Activated naive CD4-positive, alpha-beta T cell treated with anti-CD3 and anti-CD28 coated beads, Interleukin-2, amount 50 U/mL, for 72 hours (primary cell): ENCODE results near the gene IGF2BP1. TPM values are rescaled to one million over a fixed set of nuclear protein-coding genes. Genes with fewer than 3 reads are reported as not detected.
"Not testable (repeated sequence)": the region's sequence is repeated elsewhere in the genome, so short reads cannot be mapped to it uniquely, and the experiment has no call there.

Source experiments
- ATAC-seq, 2 donors: fragments of 150-1000 bp; cut with Tn5 transposase; 2 replicates each; pipeline ENCODE4 v1.10.0; 2021; ENCODE audit warnings: mild to moderate bottlenecking in 2 of 2, moderate library complexity in 2 of 2
- DNase-seq, 2 donors: peaks; one replicate each; pipeline ENCODE4 v3.0.0; 2021 to 2022; ENCODE audit warnings: low spot score in 2 of 2
- H3K27ac Mint-ChIP-seq, 2 donors: one replicate each; pipeline ENCODE4 v1.8.0; 2022; ENCODE audit warnings: mild to moderate bottlenecking in 2 of 2, mixed read lengths in 2 of 2
- H3K36me3 Mint-ChIP-seq, 2 donors: one replicate each; pipeline ENCODE4 v1.8.0; 2022; ENCODE audit warnings: mixed read lengths in 2 of 2
- H3K9me3 Mint-ChIP-seq, 2 donors: one replicate each; pipeline ENCODE4 v1.8.0; 2022; ENCODE audit warnings: mixed read lengths in 2 of 2
- total RNA-seq, 2 donors: library from RNA; stranded (reverse); gene quantifications; one replicate each; pipeline ENCODE4 v1.2.3, GENCODE V29; 2022

Gene IGF2BP1
- total RNA-seq, 2 donors from 2014 or later, result 0.49 TPM; not detected in 1

DNA sequence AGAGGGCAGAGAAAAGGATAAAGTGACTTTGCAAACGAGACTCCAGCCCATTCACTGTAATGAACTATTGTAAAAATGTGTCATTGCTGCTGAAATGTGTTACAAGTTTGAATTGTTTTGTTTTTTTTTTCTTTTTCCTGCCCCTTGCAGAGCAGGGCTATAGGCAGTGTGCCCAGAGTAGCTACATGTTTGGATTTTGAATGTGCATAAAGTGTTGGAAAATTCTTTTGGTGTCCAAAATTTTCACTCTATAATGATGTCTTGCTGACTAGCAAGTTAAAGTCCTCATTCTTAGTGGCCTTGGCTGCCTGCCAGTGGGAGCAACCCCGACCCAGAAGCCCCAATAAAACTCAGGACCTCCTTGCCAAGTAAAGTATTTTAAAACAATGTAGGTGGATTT, 66.5 kb downstream of the IGF2BP1 start:
- H3K9me3 Mint-ChIP-seq, result no peaks in the 10 kb centered on the region
- DNase-seq (no peak), ATAC-seq (no peak)
- H3K27ac Mint-ChIP-seq, result no peak overlapping the region
- no peaks in the 10 kb centered on the region for H3K36me3 Mint-ChIP-seq

DNA sequence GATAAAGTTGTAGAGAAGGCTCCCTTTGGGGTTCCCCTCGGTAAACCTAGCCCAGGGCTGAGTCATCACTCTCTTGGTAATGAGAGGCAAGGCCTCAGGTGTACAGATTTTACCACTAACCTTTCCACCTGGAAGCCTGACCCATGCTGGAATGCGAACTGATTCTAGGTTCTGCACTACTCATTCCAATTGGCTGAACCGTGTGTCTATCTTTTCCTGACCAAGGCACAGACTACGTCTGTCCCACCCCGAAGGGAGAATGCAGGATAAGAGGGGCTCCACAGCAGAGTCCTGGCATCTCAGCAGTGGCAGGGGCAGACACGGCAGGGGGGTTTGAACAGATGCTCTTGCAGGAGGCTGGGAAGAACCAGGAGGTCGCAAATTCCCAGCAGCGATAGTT, 70.0 kb downstream of the IGF2BP1 start:
- ATAC-seq, result no peak
- Mint-ChIP-seq H3K27ac (no peak overlapping the region), H3K36me3 (no peaks in the 10 kb centered on the region), H3K9me3 (no peaks in the 10 kb centered on the region)
- no peak for DNase-seq

- Mint-ChIP-seq H3K36me3 (no peaks in the 10 kb centered on the region), H3K27ac (no peak overlapping the region), H3K9me3 (no peaks in the 10 kb centered on the region)
- ATAC-seq (peak in 1 of 2 donors; percentile 77), DNase-seq (no peak)
Observed at GRCh38 chr17:49069585-49070273, 72.5 kb downstream of the IGF2BP1 start.

GRCh38 chr17:49071106-49071505, 73.9 kb downstream of the IGF2BP1 start:
- peak overlapping the region in 1 of 2 donors; percentile 6 for H3K27ac Mint-ChIP-seq
- no peak for DNase-seq
- no peaks in the 10 kb centered on the region for H3K9me3 Mint-ChIP-seq
- ATAC-seq, result no peak
- no peaks in the 10 kb centered on the region for H3K36me3 Mint-ChIP-seq

GRCh38 chr17:49074851-49075540, 77.8 kb downstream of the IGF2BP1 start:
- Mint-ChIP-seq H3K27ac (no peak overlapping the region), H3K9me3 (no peaks in the 10 kb centered on the region), H3K36me3 (no peaks in the 10 kb centered on the region)
- no peak for DNase-seq
- no peak for ATAC-seq

- Mint-ChIP-seq H3K36me3 (no peaks in the 10 kb centered on the region), H3K9me3 (no peaks in the 10 kb centered on the region), H3K27ac (no peak overlapping the region)
- no peak for ATAC-seq
- no peak for DNase-seq
Observed at GRCh38 chr17:49076573-49077384, 79.6 kb downstream of the IGF2BP1 start.

DNA sequence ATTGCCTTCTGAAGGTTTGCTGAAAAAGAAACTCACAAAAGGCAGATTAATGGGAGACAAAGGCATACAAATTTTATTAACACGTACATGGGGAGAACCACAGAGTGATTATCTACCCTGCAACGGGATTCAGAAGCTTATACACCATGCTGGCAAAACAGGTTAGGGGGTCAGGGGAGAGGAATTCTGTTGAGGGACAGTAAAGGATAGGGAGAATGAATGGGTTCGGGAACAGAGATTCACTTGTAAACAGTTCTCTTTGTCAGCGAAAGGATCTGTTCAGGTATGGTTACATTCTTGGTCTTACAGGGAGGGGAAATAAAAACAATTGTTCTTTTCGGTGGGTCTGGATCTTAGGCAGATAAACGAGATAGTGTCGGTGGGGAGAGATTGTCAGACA, 81.1 kb downstream of the IGF2BP1 start:
- Mint-ChIP-seq H3K27ac (no peak overlapping the region), H3K9me3 (no peaks in the 10 kb centered on the region), H3K36me3 (no peaks in the 10 kb centered on the region)
- DNase-seq, result no peak
- no peak for ATAC-seq

DNA sequence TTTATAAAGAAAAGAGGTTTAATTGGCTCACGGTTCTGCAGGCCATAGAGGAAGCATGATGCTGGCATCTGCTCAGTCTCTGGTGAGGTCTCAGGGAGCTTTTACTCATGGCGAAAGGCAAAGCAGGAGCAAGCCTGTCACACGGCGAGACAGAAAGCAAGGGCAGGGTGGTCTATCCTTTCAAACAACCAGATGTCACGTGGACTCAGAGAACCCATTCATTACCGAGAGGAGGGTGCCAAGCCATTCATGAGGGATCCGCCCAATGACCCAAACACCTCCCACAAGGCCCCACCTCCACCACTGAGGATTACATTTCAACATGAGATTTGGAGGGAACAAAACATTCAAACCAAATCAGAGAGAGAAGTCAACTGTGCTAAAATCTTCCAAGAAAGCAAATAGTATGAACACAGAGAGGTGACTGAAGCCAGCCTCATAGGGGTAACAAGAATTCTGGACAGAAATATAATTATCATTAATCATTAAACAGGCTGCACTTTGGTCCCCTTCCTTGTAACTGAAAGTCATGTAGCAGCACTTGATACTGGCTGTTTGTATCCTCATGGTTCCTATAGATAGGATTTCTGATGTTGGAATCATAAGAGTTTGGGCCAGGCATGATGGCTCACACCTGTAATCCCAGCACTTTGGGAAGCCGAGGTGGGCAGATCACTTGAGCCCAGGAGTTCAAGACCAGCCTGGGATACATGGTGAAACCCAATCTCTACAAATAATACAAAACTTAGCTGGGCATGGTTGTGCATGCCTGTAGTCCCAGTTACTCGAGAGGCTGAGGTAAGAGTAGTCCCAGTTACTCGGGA, 82.9 kb downstream of the IGF2BP1 start:
- H3K9me3 Mint-ChIP-seq, result no peaks in the 10 kb centered on the region
- no peak overlapping the region for H3K27ac Mint-ChIP-seq
- DNase-seq, result no peak
- no peak for ATAC-seq
- H3K36me3 Mint-ChIP-seq, result no peaks in the 10 kb centered on the region

- no peak overlapping the region for H3K27ac Mint-ChIP-seq
- no peaks in the 10 kb centered on the region for H3K9me3 Mint-ChIP-seq
- no peak for ATAC-seq
- no peaks in the 10 kb centered on the region for H3K36me3 Mint-ChIP-seq
- DNase-seq, result no peak
Observed at GRCh38 chr17:49082231-49082630, 85.0 kb downstream of the IGF2BP1 start.

DNA sequence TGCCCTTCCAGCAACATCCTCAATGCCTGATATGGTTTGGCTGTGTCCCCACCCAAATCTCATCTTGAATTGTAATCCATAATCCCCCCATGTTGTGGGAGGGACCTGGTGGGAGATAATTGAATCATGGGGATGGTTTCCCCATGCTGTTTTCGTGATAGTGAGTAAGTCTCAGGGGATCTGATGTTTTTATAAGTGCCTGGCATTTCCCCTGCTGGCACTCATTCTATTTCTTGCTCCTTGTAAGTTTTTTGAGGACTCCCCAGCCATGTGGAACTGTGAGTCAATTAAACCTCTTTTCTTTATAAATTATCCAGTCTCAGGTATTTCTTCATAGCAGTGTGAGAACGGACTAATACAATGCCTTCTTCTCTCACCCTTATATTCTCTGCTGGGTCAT, 87.9 kb downstream of the IGF2BP1 start:
- H3K36me3 Mint-ChIP-seq, H3K9me3 Mint-ChIP-seq, DNase-seq, H3K27ac Mint-ChIP-seq, ATAC-seq: not testable (repeated sequence)

DNA sequence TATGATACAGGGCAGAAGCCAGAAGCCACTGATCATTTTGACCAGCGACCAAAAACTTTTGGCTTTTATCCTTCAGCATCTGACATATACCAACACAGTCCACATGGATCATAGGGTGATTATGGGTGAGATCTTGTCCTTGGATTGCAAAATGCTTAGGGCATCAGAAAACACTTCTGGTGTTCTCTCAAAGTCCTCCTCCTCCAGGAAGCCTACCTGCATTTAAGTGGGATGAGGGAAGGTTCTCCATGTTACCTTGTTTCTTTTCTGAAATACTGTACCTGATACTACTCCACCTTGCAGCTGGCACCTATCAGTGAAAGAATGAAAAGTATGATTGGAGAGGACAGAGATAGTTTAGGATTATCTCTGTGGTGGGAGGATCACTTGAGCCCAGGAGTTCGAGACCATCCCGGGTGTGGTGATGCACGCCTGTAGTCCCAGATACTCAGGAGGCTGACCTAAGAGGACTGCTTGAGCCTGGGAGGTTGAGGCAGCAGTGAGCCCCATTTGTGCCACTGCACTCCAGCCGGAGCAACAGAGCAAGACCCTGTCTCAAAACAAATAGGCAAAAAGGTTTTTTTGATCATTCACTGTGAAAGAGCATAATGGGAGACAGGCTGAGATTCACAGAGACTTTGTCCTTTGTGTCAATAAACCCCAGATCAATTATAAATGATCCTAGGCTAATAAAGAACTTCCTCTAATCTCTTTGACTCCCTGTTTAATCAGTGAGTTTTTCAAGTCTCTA, 88.6 kb downstream of the IGF2BP1 start:
- no peak for DNase-seq
- no peak for ATAC-seq
- no peak overlapping the region for H3K27ac Mint-ChIP-seq
- H3K9me3 Mint-ChIP-seq, result no peaks in the 10 kb centered on the region
- H3K36me3 Mint-ChIP-seq, result no peaks in the 10 kb centered on the region

DNA sequence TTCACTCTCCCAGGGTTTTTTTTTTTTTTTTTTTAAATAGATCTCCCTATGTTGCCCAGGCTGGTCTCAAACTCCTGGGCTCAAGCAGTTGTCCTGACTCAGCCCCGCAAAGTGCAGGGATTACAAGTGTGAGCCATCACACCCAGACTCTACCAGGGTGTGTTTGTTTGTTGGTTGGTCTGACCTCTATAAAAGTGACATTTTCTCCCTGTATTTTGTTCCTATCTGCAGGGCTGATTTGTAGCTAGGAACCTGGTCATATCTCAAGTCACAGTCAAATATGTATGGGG, 89.1 kb downstream of the IGF2BP1 start:
- no peak for DNase-seq
- Mint-ChIP-seq H3K9me3 (no peaks in the 10 kb centered on the region), H3K27ac (no peak overlapping the region), H3K36me3 (no peaks in the 10 kb centered on the region)
- no peak for ATAC-seq

DNA sequence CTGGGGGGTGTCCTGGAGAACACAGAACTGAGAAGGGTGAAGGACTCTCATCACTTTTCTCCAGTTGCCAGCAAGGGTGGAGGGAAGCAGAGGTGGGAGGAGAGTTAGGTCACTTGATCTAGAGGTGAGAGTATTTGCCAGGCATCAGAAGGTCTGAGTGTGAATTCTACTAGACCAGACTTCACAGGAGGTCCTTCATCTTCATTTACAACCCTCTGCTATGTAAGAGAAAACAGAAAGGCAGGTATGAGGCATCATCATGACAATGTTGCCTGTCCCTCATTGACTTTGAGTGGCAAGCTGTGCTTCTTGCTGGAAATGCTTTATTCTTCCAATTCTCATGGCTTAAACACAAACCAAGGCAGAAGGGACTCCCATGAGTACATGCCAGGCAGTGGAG, 89.5 kb downstream of the IGF2BP1 start:
- Mint-ChIP-seq H3K27ac (no peak overlapping the region), H3K36me3 (no peaks in the 10 kb centered on the region), H3K9me3 (no peaks in the 10 kb centered on the region)
- DNase-seq (no peak), ATAC-seq (no peak)

DNA sequence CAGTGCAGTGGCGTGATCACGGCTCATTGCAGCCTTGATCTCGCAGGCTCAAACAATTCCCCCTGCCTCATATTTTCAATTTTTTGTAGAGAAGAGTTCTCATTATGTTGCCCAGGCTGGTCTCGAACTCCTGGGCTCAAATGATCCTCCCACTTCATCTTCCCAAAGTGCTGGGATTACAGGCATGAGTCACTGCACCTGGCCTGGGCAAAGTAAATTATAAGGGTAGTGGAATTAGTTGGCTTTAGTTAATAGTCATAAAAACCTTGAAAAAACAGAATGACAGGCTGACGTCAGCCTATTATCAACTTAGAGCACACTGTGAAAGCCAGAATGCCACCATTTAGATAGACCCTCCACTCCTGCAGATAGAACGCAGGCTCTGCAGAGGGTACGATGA, 91.9 kb downstream of the IGF2BP1 start:
- H3K36me3 Mint-ChIP-seq, result no peaks in the 10 kb centered on the region
- ATAC-seq (no peak), DNase-seq (no peak)
- no peak overlapping the region for H3K27ac Mint-ChIP-seq
- no peaks in the 10 kb centered on the region for H3K9me3 Mint-ChIP-seq

- Mint-ChIP-seq H3K27ac (no peak overlapping the region), H3K36me3 (no peaks in the 10 kb centered on the region), H3K9me3 (no peaks in the 10 kb centered on the region)
- DNase-seq, result no peak
- ATAC-seq, result no peak
Observed at GRCh38 chr17:49090878-49091594, 93.9 kb downstream of the IGF2BP1 start.

GRCh38 chr17:49093131-49093530, 95.9 kb downstream of the IGF2BP1 start:
- Mint-ChIP-seq H3K27ac (no peak overlapping the region), H3K9me3 (no peaks in the 10 kb centered on the region), H3K36me3 (no peaks in the 10 kb centered on the region)
- ATAC-seq (no peak), DNase-seq (no peak)
